ENCODE data around the gene ABLIM3. TPM values are rescaled to one million over a fixed set of nuclear protein-coding genes. Genes with fewer than 3 reads are reported as not detected.

ABLIM3 gene
- total and polyA plus RNA-seq, 9 of the 15 experiments (the other 6 are each of a cell fraction or from before 2014, with no cell fraction given), result 0.03 to 0.38 (median 0.11) TPM

DNA sequence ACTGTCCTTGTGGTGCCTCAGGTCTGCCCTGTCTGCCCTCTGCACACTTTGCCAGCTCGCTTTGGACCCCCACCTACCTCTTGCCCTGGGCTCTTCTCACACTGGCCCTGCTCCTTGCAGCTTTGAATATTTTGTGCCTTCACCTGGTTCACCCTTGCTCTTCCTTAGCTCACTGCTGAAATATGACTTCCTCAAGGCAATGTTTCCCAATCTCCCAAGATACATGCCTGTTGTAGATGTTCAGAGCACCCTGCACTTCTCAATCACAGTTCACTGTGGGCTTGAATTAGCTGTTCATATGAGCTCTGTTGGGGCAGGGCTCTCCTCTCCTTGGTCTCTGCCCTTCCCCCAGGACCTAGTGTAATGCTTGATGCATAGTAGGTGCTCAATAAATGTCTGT is 138.4 kb downstream of the ABLIM3 start:
- POLR2A ChIA-PET, result interaction anchor here (0.9 to 1.2 kb wide), 2 partner anchors 10 to 41 kb away, joined by 3 to 4 read pairs; no protein-coding TSS in a partner anchor
- ATAC-seq (no peak), FAIRE-seq (no peak), DNase-seq (ENCODE audit: extremely low read depth in 1 of 4, low spot score in 3 of 4) (no peak)
- H3K4me1 ChIP-seq (replicated peaks in 1 of 2; ENCODE audit: control insufficient read depth in 2 of 2, insufficient read depth in 2 of 2, low read length in 2 of 2), result no peaks in the 10 kb centered on the region; a peak in 1 of 5 replicates
- no peaks in the 10 kb centered on the region for H3K9me1 ChIP-seq (ENCODE audit: control insufficient read depth, insufficient read depth, low read length)
- TF ChIP-seq, protein P1, sequence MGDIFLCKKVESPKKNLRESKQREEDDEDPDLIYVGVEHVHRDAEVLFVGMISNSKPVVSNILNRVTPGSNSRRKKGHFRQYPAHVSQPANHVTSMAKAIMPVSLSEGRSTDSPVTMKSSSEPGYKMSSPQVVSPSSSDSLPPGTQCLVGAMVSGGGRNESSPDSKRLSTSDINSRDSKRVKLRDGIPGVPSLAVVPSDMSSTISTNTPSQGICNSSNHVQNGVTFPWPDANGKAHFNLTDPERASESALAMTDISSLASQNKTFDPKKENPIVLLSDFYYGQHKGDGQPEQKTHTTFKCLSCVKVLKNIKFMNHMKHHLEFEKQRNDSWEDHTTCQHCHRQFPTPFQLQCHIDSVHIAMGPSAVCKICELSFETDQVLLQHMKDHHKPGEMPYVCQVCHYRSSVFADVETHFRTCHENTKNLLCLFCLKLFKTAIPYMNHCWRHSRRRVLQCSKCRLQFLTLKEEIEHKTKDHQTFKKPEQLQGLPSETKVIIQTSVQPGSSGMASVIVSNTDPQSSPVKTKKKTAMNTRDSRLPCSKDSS (IDR thresholded peaks at IDR 0.05; ENCODE audit: low read depth, partially characterized antibody), result no peak
- TF ChIP-seq TBP (optimal IDR thresholded peaks at IDR 0.05; ENCODE audit: low read depth, low read length), result no peak
- TF ChIP-seq, protein P2, sequence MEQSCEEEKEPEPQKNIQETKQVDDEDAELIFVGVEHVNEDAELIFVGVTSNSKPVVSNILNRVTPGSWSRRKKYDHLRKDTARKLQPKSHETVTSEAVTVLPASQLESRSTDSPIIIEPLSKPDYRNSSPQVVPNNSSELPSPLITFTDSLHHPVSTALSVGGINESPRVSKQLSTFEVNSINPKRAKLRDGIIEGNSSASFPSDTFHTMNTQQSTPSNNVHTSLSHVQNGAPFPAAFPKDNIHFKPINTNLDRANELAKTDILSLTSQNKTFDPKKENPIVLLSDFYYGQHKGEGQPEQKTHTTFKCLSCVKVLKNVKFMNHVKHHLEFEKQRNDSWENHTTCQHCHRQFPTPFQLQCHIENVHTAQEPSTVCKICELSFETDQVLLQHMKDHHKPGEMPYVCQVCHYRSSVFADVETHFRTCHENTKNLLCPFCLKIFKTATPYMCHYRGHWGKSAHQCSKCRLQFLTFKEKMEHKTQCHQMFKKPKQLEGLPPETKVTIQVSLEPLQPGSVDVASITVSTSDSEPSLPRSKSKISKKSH (CRISPR knock-in tag; IDR thresholded peaks at IDR 0.05), result no peak
- TF ChIP-seq, protein P3, sequence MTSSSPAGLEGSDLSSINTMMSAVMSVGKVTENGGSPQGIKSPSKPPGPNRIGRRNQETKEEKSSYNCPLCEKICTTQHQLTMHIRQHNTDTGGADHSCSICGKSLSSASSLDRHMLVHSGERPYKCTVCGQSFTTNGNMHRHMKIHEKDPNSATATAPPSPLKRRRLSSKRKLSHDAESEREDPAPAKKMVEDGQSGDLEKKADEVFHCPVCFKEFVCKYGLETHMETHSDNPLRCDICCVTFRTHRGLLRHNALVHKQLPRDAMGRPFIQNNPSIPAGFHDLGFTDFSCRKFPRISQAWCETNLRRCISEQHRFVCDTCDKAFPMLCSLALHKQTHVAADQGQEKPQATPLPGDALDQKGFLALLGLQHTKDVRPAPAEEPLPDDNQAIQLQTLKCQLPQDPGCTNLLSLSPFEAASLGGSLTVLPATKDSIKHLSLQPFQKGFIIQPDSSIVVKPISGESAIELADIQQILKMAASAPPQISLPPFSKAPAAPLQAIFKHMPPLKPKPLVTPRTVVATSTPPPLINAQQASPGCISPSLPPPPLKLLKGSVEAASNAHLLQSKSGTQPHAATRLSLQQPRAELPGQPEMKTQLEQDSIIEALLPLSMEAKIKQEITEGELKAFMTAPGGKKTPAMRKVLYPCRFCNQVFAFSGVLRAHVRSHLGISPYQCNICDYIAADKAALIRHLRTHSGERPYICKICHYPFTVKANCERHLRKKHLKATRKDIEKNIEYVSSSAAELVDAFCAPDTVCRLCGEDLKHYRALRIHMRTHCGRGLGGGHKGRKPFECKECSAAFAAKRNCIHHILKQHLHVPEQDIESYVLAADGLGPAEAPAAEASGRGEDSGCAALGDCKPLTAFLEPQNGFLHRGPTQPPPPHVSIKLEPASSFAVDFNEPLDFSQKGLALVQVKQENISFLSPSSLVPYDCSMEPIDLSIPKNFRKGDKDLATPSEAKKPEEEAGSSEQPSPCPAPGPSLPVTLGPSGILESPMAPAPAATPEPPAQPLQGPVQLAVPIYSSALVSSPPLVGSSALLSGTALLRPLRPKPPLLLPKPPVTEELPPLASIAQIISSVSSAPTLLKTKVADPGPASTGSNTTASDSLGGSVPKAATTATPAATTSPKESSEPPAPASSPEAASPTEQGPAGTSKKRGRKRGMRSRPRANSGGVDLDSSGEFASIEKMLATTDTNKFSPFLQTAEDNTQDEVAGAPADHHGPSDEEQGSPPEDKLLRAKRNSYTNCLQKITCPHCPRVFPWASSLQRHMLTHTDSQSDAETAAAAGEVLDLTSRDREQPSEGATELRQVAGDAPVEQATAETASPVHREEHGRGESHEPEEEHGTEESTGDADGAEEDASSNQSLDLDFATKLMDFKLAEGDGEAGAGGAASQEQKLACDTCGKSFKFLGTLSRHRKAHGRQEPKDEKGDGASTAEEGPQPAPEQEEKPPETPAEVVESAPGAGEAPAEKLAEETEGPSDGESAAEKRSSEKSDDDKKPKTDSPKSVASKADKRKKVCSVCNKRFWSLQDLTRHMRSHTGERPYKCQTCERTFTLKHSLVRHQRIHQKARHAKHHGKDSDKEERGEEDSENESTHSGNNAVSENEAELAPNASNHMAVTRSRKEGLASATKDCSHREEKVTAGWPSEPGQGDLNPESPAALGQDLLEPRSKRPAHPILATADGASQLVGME (CRISPR knock-in tag; IDR thresholded peaks at IDR 0.05), result no peak
- no peak for TF ChIP-seq ZEB2 (IDR thresholded peaks at IDR 0.05)
- no peak for TF ChIP-seq SOX6 (IDR thresholded peaks at IDR 0.05)
- TF ChIP-seq U2AF1 (optimal IDR thresholded peaks at IDR 0.05; ENCODE audit: low read depth, low read length), result no peak
- intact Hi-C loops (cut with micrococcal nuclease) (no loop called here), in situ Hi-C loops (cut with MboI) (no loop called here)
- H3K9me3 ChIP-seq (replicated peaks; ENCODE audit: control insufficient read depth, insufficient read depth, low read depth, low read length), result no peaks in the 10 kb centered on the region
- H3K4me3 ChIP-seq, result no peak overlapping the region
- H3K27me3 ChIP-seq (ENCODE audit: control insufficient read depth in 2 of 2, insufficient read depth in 2 of 2, low read length in 2 of 2), result peaks cover 31 to 46% of the 10 kb centered on the region in 2 experiments
- no peak overlapping the region for H3K9ac ChIP-seq (ENCODE audit: insufficient read depth in 1 of 2, low read depth in 2 of 2, low read length in 2 of 2)
- 0% methylated on average over 1 of the region's 1 CpG for WGBS (ENCODE audit: insufficient coverage, low coverage, missing lambda C conversion rate)
- H3K27ac ChIP-seq (ENCODE audit: extremely low read depth, low read depth, low read length), result no peak overlapping the region
- BruUV-seq (replicated peaks), result no TSS peak
- H2AFZ ChIP-seq (ENCODE audit: low read depth, low read length), result no peak overlapping the region
- H3K4me2 ChIP-seq (ENCODE audit: insufficient read depth, low read length), result no peak overlapping the region
- no peaks in the 10 kb centered on the region for H3K36me3 ChIP-seq (ENCODE audit: control insufficient read depth, insufficient read depth, low read length)
- no peaks in the 10 kb centered on the region for H4K20me1 ChIP-seq (replicated peaks; ENCODE audit: control insufficient read depth, insufficient read depth, low read length)
- CTCF ChIA-PET (ENCODE audit: low intra/inter-chr PET ratio), result interaction anchor here (0.5 kb wide), 1 partner anchor 77 kb away, joined by 4 read pairs; no protein-coding TSS in a partner anchor
- no peaks in the 10 kb centered on the region for H3K79me2 ChIP-seq (ENCODE audit: control insufficient read depth, insufficient read depth, low read length)

Data from K562 (cell line).